ENCODE results near the gene S100Z.

- TF ChIP-seq CTCF (IDR thresholded peaks at IDR 0.05; ENCODE audit: insufficient read depth, low read length, poor library complexity, severe bottlenecking) (no peak), EZH2phosphoT487 (conservative IDR thresholded peaks at IDR 0.05; ENCODE audit: low read length) (no peak)
Measured at GRCh38 chr5:76859591-76860247, 9.9 kb downstream of the S100Z start.

Data from SU-DHL-6 (cell line).